HG03521 (cell line): Measurements from ENCODE around the gene GAK.

Experiments used
- ATAC-seq: cut with Tn5 transposase; IDR thresholded peaks from one replicate; pipeline ENCODE4 v1.9.1; 2021; ENCODE audit warnings: mild to moderate bottlenecking, moderate library complexity; ENCODE audit not compliant: unreplicated experiment

The GAK gene

DNA sequence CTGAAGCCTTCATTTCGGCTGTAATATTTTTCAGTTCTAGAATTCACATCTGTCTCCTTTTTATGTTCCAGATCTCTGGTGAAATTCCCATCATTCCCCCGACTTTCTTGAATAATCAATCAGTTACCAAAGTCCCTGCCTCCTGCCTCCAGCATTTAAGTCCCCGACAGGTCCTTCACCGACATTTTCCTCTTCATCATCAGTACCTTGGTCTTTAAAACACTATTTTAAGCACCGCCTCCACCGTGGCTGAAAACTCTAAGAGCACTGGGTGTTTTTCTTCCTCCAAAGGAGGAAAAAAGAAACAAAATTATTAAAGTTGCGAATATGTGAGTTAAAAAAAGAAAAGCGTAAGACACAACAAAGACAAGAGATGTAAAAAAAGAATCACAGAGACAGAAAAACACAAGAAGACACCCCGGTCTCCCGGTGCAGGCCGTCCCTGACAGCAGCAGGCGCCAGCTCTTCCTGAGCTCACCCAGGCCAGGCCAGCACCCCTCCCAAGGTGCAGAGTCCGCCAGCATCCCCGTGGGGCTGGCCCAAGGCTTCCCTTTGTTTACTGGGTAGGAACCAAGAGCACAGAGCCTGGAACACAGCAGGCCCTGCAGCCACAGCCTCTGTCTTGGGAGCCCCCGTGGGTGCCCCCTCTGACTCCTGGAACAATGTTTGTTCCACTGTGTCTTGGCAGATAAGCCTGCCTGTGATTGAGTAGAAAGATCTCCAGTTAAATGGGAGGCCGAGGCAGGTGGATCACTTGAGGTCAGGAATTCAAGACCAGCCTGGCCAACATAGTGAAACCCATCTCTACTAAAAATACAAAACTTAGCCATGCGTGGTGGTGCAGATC lies 56.9 kb downstream of the GAK start:
- ATAC-seq, result no peak

DNA sequence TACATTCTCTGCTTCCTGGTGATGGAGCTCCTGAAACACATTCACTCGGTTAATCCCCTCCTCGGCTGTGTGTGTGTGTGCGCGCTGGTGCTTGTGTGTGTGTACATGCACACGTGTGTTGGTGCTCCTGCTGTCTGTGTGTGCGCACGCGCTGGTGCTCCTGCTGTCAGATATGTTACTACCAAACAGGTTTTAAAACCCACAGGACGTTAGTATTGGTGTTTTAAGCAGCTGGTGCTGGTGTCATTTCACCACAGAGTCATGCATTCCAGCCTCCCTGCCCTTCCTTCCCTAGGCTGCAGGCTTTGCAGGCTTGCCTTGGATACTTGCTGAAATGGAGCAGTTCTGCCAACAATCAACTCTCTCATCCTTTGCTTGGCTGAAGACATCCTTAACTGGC lies 58.1 kb downstream of the GAK start:
- ATAC-seq, result no peak

GRCh38 chr4:872241-872981 lies 59.7 kb downstream of the GAK start:
- ATAC-seq, result no peak

DNA sequence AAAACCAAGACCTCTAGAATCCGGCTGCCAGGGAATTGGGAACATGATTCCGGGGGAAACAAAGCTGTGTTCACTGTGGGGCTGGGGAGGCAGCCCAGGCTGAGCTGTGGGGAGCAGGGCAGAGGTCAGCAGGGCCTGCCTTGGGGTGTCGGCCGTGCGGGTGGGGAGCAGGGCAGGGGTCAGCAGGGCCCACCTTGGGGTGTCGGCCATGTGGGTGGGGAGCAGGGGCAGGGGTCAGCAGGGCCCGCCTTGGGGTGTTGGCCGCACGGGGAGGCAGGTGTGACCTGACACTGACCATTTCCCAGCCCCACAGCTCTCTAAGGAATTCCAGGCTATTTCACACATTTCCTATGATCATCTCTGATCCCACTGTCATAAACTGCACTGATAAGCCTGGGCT lies 60.6 kb downstream of the GAK start:
- no peak for ATAC-seq

- no peak for ATAC-seq
Measured at GRCh38 chr4:870951-871350, 61.2 kb downstream of the GAK start.

- ATAC-seq, result no peak
Measured at GRCh38 chr4:869776-870175, 62.3 kb downstream of the GAK start.

DNA sequence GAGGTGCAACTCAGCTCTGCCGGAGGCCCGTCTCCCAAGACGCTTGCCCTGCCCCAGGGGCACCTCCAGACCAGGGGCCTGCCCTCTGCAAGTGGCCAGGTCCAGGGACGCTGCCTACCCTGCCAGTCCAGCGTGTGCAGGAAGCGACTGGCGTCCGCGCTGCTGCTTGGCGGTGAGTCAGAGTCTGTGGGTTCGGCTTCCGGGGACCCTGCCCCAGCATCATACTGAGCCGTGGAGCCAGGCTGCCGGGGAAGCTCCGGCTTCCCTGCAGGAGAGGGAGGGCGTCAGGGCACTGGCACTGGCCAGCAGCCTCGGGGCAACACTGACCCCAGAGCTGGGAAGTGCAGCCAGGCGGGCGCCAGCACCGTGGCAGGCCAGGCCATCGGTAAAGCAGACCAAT lies 63.7 kb downstream of the GAK start:
- ATAC-seq, result no peak

DNA sequence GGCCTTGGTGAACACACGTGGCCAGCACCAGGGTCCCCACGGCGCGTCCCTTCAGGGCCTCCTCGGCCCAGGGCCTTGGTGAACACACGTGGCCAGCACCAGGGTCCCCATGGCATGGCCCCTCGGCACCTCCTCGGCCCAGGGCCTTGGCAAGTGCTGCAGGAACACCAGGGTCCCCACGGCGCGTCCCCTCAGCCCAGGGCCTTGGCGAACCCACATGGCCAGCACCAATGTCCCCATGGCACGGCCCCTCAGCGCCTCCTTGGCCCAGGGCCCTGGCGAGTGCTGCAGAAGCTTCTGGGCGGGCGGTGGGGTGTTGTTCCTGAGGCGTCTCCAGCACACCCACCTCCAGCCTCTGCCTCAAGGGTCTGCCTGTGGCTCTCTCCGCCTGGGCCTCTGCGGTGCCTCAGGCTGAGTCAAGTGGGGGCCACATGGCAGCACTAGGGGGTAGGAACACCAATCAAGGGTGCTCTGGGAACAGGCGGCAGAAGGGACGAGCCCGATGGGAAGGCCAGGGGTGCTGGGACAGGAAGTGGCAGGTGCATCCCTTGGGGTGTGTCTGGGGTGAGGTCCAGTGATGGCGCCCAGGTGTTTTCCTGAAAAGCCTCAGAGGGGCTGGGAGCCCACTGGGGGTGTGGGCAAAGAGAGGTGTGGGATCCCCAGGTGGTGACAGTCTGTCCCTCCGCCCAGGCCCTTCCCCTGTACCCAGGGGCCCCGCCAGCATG lies 64.4 kb downstream of the GAK start:
- no peak for ATAC-seq

GRCh38 chr4:866761-867390 lies 65.2 kb downstream of the GAK start:
- no peak for ATAC-seq

- ATAC-seq, result no peak
Measured at GRCh38 chr4:866068-866760, 65.9 kb downstream of the GAK start.

- ATAC-seq, result no peak
Measured at GRCh38 chr4:865572-865971, 66.5 kb downstream of the GAK start.

- ATAC-seq, result no peak
Measured at GRCh38 chr4:865121-865465, 67.0 kb downstream of the GAK start.

DNA sequence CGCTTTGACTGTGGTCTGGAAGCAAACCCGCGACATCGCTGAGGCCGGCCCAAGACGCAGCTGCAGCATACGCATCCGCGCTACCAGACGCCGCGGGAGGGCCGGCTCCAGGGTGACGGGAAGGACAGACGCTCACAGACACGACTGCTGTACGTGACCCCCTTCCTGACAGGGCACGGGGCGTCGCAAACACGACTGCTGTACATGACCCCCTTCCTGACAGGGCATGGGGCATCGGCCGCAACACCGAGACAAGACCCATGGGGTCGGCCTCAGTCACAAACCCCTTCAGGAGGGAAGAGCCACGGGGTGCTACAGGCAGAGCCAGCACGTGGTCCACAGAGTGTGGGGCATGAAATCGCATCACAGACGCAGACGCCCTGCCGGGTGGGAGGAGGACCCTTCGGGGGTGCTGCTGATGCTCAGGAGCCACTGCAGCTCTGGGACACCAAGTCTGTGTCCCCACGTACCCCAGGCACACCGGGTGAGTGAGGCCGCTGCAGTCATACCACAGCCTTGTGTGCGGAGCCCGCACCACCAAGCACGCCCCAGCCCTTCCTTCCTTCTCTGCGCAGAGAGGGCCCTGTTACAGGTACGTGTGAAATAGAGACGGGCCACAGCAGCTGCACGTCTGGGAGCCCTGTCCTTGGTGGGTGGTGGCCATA lies 67.5 kb downstream of the GAK start:
- ATAC-seq, result no peak

DNA sequence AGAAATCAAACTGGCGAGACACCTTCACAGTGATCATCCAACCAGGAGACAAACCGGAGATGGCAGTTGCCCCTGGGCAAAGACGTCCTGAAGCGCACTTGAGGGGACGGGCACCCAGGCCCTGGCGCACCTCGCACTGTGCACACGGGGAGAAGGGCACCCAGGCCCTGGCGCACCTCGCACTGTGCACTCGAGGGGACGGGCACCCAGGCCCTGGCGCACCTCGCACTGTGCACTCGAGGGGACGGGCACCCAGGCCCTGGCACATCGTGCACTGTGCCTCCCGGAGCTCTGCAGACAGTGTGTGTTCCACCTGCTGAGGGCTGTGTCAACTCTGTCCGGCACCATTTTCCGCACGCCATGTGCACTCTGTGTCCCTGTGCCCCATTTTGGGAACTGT lies 71.6 kb downstream of the GAK start:
- ATAC-seq, result no peak

GRCh38 chr4:859496-859895 lies 72.6 kb downstream of the GAK start:
- ATAC-seq, result no peak

- no peak for ATAC-seq
Measured at GRCh38 chr4:858831-859451, 73.2 kb downstream of the GAK start.

DNA sequence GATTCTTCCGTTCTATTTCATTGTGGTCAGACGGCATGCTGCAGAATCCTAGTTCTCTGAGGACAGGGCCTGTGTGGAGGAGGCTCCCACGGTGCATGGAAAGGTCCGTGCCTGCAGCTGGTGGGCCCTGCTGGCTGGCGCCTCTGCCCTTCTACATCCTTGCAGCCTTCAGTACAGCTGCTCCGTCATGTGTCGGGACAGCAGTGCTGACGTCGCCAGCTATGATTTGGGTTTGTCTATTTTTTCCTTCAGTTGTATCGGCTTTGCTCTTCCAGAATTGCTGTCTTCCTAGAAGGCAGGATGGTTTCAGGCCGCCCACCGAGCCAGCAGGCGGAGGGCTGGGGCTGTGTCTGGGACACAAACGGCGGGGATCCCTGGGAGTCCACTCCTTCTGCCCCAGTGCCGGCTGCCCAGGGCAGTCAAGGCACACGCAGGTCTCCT lies 74.1 kb downstream of the GAK start:
- no peak for ATAC-seq

- ATAC-seq, result no peak
Measured at GRCh38 chr4:857461-857860, 74.7 kb downstream of the GAK start.

DNA sequence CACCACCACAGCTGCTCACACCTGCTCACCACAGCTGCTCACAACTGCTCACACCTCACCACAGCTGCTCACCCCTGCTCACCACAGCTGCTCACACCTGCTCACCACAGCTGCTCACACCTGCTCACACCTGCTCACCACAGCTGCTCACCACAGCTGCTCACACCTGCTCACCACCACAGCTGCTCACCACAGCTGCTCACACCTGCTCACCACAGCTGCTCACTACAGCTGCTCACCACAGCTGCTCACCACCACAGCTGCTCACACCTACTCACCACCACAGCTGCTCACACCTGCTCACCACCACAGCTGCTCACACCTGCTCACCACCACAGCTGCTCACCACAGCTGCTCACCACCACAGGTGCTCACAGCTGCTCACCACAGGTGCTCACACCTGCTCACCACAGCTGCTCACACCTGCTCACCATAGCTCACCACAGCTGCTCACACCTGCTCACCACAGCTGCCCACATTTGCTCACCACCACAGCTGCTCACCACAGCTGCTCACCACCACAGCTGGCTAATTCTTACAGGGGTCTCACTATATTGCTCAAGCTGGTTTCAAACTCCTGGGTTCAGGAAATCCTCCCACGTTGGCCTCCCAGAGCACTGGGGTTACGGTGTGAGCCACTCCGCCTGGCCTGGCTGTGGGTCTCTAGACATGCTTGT lies 75.8 kb downstream of the GAK start:
- no peak for ATAC-seq
